K562 (cell line): Measurements from ENCODE around the gene FMNL1. TPM values are rescaled to one million over a fixed set of nuclear protein-coding genes. Genes with fewer than 3 reads are reported as not detected.

ENCODE experiments used
- GABPB1 ChIP-seq: sonication (generic); formaldehyde crosslinking; IDR thresholded peaks from 2 replicates; pipeline ENCODE4 v1.8.0; 2022; ENCODE audit warnings: mild to moderate bottlenecking, missing genetic modification reagents
- PCBP2 ChIP-seq: fragments of 200-400 bp; formaldehyde crosslinking; IDR thresholded peaks from 2 replicates; pipeline ENCODE4 v1.6.1; 2018; ENCODE audit warnings: low read length, low read depth, mild to moderate bottlenecking, moderate library complexity; ENCODE audit not compliant: poor library complexity, severe bottlenecking
- POLR3A ChIP-seq: IDR thresholded peaks from 2 replicates; pipeline ENCODE4 v1.6.1; 2011; ENCODE audit warnings: borderline replicate concordance, mild to moderate bottlenecking, moderate library complexity; ENCODE audit not compliant: insufficient read length, insufficient read depth; ENCODE audit errors: extremely low read depth
- TAF15 ChIP-seq: fragments of 200-400 bp; formaldehyde crosslinking; IDR thresholded peaks from 2 replicates; pipeline ENCODE4 v1.6.1; 2017; ENCODE audit warnings: mild to moderate bottlenecking, low read depth, low read length, moderate library complexity
- TBL1XR1 ChIP-seq, 2 experiments: IDR thresholded peaks; 2 replicates each; pipeline ENCODE4 v1.6.1; 2012; ENCODE audit warnings: improper control_type of control experiment in 2 of 2, low read length in 2 of 2, mild to moderate bottlenecking in 1 of 2
- polyA plus RNA-seq, 8 experiments: library from polyadenylated mRNA; depleted of rRNA in 4 of 8; stranded (reverse) in 5 of 8; unstranded in 3 of 8; fragments of >200 nt; fragmentation: Nextera tagmentation in 2 of 8; fragmentation: Illumina TruSeq in 1 of 8; extraction: Ambion mirVana in 2 of 8; extraction: Trizol in 1 of 8; gene quantifications; 2 replicates each; pipeline versions ENCODE4 v1.2.1 to v1.2.3, GENCODE V29; 2011 to 2014; ENCODE audit warnings: inconsistent platforms in 1 of 8, missing spikeins in 1 of 8
- total RNA-seq, 7 experiments: library from RNA; depleted of rRNA in 6 of 7; stranded (reverse); fragments of >200 nt in 6 of 7; fragmentation: Illumina TruSeq in 2 of 7; extraction: Trizol in 2 of 7; gene quantifications; 2 replicates each; pipeline versions ENCODE4 v1.2.1 to v1.2.3, GENCODE V29; 2011 to 2021; ENCODE audit warnings: low replicate concordance in 1 of 7
- TF ChIP-seq, protein P1 (sequence below), 3 experiments: IDR thresholded peaks in 2 of 3; conservative IDR thresholded peaks in 1 of 3; 2 replicates each; pipeline ENCODE4 v1.5.1; 2011 to 2012; ENCODE audit warnings: low read length in 3 of 3, mild to moderate bottlenecking in 3 of 3, control low read depth in 2 of 3, improper control_type of control experiment in 1 of 3, inconsistent platforms in 1 of 3, low read depth in 1 of 3, mixed read lengths in 1 of 3, moderate library complexity in 1 of 3; ENCODE audit not compliant: insufficient read depth in 2 of 3
- TF ChIP-seq, protein P2 (sequence below): fragments of 250-450 bp; sonication (Bioruptor Pico); IDR thresholded peaks from 2 replicates; pipeline ENCODE4 v1.8.0; 2022; ENCODE audit warnings: inconsistent platforms
- TF ChIP-seq, protein P3 (sequence below): fragments of 200-800 bp; sonication (Bioruptor generic); IDR thresholded peaks from 2 replicates; pipeline ENCODE4 v1.6.1; 2017; ENCODE audit warnings: missing genetic modification characterization, missing compliant biosample characterization
- TF ChIP-seq, protein P4 (sequence below), 2 experiments: fragments of 450-650 bp in 1 of 2; IDR thresholded peaks; 2 replicates each; pipeline ENCODE4 v1.6.1; 2011 to 2017; ENCODE audit warnings: low read depth in 2 of 2, antibody characterized with exemption in 1 of 2, borderline replicate concordance in 1 of 2, low read length in 1 of 2, mild to moderate bottlenecking in 1 of 2, mixed read lengths in 1 of 2; ENCODE audit not compliant: control insufficient read depth in 1 of 2
- TF ChIP-seq, protein P5 (sequence below), 2 experiments: fragments of 450-650 bp; IDR thresholded peaks; 2 replicates each; pipeline ENCODE4 v1.6.1; 2016

The FMNL1 gene
- total and polyA plus RNA-seq, 9 of the 15 experiments (the other 6 are each of a cell fraction or from before 2014, with no cell fraction given): 0.70 to 36.6 (median 7.7) TPM

DNA sequence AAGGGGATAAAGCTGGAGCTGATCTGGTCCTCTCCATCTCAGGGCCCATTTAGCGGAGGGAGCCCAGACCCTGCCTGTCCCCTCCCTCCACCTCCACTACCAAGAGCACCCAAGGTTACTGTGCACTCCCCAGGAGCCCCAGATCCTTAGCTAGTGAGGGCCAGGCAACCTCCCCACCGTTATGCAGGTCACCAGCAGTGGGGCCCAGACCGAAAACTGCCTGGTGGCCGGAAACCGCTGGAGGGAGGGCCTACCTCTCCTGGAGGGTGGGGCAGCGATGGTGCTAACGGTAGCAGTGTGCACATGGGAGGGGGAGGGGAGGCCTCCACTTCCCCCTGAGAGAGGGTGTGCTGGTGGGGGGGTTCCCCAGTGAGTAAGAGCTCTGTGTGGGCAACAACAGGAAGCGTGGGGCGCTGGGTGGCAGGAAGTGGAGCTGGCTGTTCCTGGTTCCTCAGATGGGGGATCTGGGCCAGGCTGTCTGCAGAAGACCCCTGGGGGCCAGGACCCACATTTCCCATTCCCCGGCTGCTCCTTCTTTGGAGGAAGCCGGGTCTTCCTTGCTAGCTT, 4.4 kb downstream of the FMNL1 start (continued):
- TF ChIP-seq, protein P1, sequence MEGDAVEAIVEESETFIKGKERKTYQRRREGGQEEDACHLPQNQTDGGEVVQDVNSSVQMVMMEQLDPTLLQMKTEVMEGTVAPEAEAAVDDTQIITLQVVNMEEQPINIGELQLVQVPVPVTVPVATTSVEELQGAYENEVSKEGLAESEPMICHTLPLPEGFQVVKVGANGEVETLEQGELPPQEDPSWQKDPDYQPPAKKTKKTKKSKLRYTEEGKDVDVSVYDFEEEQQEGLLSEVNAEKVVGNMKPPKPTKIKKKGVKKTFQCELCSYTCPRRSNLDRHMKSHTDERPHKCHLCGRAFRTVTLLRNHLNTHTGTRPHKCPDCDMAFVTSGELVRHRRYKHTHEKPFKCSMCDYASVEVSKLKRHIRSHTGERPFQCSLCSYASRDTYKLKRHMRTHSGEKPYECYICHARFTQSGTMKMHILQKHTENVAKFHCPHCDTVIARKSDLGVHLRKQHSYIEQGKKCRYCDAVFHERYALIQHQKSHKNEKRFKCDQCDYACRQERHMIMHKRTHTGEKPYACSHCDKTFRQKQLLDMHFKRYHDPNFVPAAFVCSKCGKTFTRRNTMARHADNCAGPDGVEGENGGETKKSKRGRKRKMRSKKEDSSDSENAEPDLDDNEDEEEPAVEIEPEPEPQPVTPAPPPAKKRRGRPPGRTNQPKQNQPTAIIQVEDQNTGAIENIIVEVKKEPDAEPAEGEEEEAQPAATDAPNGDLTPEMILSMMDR (IDR thresholded peaks at IDR 0.05 in 2 of 3, conservative IDR thresholded peaks at IDR 0.05 in 1 of 3; ENCODE audit: insufficient read depth in 2 of 3, low read depth in 1 of 3, low read length in 3 of 3): peak in 2 of 3 experiments; percentile 4 to 23; a peak in 2 of 6 replicates
- TF ChIP-seq TBL1XR1 (IDR thresholded peaks at IDR 0.05; ENCODE audit: low read length in 2 of 2): 0 out of 4 replicates have a peak, but pooled peaks of 1 of the 2 experiments have one; percentile 9
- TF ChIP-seq, protein P2, sequence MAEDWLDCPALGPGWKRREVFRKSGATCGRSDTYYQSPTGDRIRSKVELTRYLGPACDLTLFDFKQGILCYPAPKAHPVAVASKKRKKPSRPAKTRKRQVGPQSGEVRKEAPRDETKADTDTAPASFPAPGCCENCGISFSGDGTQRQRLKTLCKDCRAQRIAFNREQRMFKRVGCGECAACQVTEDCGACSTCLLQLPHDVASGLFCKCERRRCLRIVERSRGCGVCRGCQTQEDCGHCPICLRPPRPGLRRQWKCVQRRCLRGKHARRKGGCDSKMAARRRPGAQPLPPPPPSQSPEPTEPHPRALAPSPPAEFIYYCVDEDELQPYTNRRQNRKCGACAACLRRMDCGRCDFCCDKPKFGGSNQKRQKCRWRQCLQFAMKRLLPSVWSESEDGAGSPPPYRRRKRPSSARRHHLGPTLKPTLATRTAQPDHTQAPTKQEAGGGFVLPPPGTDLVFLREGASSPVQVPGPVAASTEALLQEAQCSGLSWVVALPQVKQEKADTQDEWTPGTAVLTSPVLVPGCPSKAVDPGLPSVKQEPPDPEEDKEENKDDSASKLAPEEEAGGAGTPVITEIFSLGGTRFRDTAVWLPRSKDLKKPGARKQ (CRISPR knock-in tag): no peak
- TF ChIP-seq TAF15: no peak
- TF ChIP-seq, protein P3, sequence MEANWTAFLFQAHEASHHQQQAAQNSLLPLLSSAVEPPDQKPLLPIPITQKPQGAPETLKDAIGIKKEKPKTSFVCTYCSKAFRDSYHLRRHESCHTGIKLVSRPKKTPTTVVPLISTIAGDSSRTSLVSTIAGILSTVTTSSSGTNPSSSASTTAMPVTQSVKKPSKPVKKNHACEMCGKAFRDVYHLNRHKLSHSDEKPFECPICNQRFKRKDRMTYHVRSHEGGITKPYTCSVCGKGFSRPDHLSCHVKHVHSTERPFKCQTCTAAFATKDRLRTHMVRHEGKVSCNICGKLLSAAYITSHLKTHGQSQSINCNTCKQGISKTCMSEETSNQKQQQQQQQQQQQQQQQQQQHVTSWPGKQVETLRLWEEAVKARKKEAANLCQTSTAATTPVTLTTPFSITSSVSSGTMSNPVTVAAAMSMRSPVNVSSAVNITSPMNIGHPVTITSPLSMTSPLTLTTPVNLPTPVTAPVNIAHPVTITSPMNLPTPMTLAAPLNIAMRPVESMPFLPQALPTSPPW (CRISPR knock-in tag): peak; percentile 91
- no peak for TF ChIP-seq PCBP2
- TF ChIP-seq, protein P4, sequence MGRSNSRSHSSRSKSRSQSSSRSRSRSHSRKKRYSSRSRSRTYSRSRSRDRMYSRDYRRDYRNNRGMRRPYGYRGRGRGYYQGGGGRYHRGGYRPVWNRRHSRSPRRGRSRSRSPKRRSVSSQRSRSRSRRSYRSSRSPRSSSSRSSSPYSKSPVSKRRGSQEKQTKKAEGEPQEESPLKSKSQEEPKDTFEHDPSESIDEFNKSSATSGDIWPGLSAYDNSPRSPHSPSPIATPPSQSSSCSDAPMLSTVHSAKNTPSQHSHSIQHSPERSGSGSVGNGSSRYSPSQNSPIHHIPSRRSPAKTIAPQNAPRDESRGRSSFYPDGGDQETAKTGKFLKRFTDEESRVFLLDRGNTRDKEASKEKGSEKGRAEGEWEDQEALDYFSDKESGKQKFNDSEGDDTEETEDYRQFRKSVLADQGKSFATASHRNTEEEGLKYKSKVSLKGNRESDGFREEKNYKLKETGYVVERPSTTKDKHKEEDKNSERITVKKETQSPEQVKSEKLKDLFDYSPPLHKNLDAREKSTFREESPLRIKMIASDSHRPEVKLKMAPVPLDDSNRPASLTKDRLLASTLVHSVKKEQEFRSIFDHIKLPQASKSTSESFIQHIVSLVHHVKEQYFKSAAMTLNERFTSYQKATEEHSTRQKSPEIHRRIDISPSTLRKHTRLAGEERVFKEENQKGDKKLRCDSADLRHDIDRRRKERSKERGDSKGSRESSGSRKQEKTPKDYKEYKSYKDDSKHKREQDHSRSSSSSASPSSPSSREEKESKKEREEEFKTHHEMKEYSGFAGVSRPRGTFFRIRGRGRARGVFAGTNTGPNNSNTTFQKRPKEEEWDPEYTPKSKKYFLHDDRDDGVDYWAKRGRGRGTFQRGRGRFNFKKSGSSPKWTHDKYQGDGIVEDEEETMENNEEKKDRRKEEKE (IDR thresholded peaks at IDR 0.05; ENCODE audit: borderline replicate concordance in 1 of 2, control insufficient read depth in 1 of 2, low read depth in 2 of 2, low read length in 1 of 2): no peak
- peak; percentile 67; the same call in 1 of the 2 replicates for TF ChIP-seq GABPB1 (CRISPR knock-in tag)
- TF ChIP-seq, protein P5, sequence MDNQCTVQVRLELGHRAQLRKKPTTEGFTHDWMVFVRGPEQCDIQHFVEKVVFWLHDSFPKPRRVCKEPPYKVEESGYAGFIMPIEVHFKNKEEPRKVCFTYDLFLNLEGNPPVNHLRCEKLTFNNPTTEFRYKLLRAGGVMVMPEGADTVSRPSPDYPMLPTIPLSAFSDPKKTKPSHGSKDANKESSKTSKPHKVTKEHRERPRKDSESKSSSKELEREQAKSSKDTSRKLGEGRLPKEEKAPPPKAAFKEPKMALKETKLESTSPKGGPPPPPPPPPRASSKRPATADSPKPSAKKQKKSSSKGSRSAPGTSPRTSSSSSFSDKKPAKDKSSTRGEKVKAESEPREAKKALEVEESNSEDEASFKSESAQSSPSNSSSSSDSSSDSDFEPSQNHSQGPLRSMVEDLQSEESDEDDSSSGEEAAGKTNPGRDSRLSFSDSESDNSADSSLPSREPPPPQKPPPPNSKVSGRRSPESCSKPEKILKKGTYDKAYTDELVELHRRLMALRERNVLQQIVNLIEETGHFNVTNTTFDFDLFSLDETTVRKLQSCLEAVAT (IDR thresholded peaks at IDR 0.05): 0 out of 4 replicates have a peak, but pooled peaks of 1 of the 2 experiments have one; percentile 27
- TF ChIP-seq POLR3A: no peak
